Activated CD8-positive, alpha-beta T cell treated with anti-CD3 and anti-CD28 coated beads for 36 hours (primary cell): Measurements from ENCODE around the gene NUDT4. TPM values are rescaled to one million over a fixed set of nuclear protein-coding genes. Genes with fewer than 3 reads are reported as not detected.
"Not testable (repeated sequence)": the region's sequence is repeated elsewhere in the genome, so short reads cannot be mapped to it uniquely, and the experiment has no call there.

Source experiments
- ATAC-seq: fragments of 200-7000 bp; cut with Tn5 transposase; one replicate; pipeline ENCODE4 v1.10.0; 2021; ENCODE audit warnings: mild to moderate bottlenecking, moderate library complexity
- CTCF ChIA-PET: fragments of 350-600 bp; sonication (Branson Sonifier 250); formaldehyde crosslinking; loops from one replicate; lab custom pipeline; 2021; ENCODE audit warnings: antibody characterized with exemption; lab: Charles Lee
- POLR2A ChIA-PET: fragments of 350-600 bp; sonication (Branson Sonifier 250); formaldehyde crosslinking; loops from one replicate; lab custom pipeline; 2021; ENCODE audit warnings: antibody characterized with exemption; lab: Charles Lee
- DNase-seq: peaks from one replicate; pipeline ENCODE4 v3.0.0-alpha.2; 2020
- H3K27ac Mint-ChIP-seq: one replicate; pipeline ENCODE4 v1.8.0; 2021; ENCODE audit warnings: mild to moderate bottlenecking, mixed read lengths
- H3K27me3 Mint-ChIP-seq: one replicate; pipeline ENCODE4 v1.8.0; 2021; ENCODE audit warnings: mixed read lengths
- H3K36me3 Mint-ChIP-seq: one replicate; pipeline ENCODE4 v1.8.0; 2021; ENCODE audit warnings: low read depth, mixed read lengths
- H3K4me1 Mint-ChIP-seq: one replicate; pipeline ENCODE4 v1.8.0; 2021; ENCODE audit warnings: low read depth, mixed read lengths
- H3K4me3 Mint-ChIP-seq: one replicate; pipeline ENCODE4 v1.8.0; 2021; ENCODE audit warnings: mild to moderate bottlenecking, moderate library complexity, mixed read lengths
- H3K9me3 Mint-ChIP-seq: one replicate; pipeline ENCODE4 v1.8.0; 2021; ENCODE audit warnings: mixed read lengths
- CTCF ChIP-seq: fragments of 200-600 bp; IDR thresholded peaks from one replicate; pipeline ENCODE4 v1.8.0; 2022; ENCODE audit warnings: antibody characterized with exemption, mild to moderate bottlenecking
- intact Hi-C: fragments of 100-400 bp; cut with micrococcal nuclease; formaldehyde crosslinking; loops from one replicate; pipeline ENCODE4 v1.10.0; 2022
- total RNA-seq, 2 experiments: library from RNA; stranded (reverse); gene quantifications; one replicate each; pipeline ENCODE4 v1.2.3, GENCODE V29; 2021

Gene NUDT4
- total RNA-seq, 2 experiments from 2014 or later = 54.9 to 61.9 TPM

- CTCF ChIA-PET = interaction anchor here (1.0 to 1.3 kb wide), 3 partner anchors 9 to 387 kb away, joined by 3 to 4 read pairs (median 4); no protein-coding TSS in a partner anchor
- H3K27me3 Mint-ChIP-seq = no peaks in the 10 kb centered on the region
- no peak for DNase-seq
These were observed 3.6 kb upstream of the NUDT4 start for GRCh38 chr12:93373961-93374656.

GRCh38 chr12:93375906-93376305, 1.8 kb upstream of the NUDT4 start:
- Mint-ChIP-seq H3K9me3 (no peaks in the 10 kb centered on the region), H3K4me1 (peaks cover 19% of the 10 kb centered on the region), H3K36me3 (peaks cover 4% of the 10 kb centered on the region), H3K4me3 (no peak overlapping the region), H3K27me3 (no peaks in the 10 kb centered on the region), H3K27ac (no peak overlapping the region)
- ChIA-PET CTCF (interaction anchor here (1.0 to 1.6 kb wide), 4 partner anchors 8 to 389 kb away, joined by 3 to 4 read pairs (median 4); no protein-coding TSS in a partner anchor), POLR2A (interaction anchor here (0.6 kb wide), 1 partner anchor 416 kb away, joined by 3 read pairs; no protein-coding TSS in a partner anchor)
- DNase-seq (no peak), ATAC-seq (no peak)
- TF ChIP-seq CTCF = no peak
- intact Hi-C loops = loop anchor here (5.0 kb wide), 1 partner anchor 66 kb away; the partner anchor contains the start of gene UBE2N

More at GRCh38 chr12:93373961-93374656, 3.6 kb upstream of the NUDT4 start:
- ATAC-seq = no peak
- intact Hi-C loops = no loop called here
- no peaks in the 10 kb centered on the region for H3K9me3 Mint-ChIP-seq
- no peak overlapping the region for H3K27ac Mint-ChIP-seq
- POLR2A ChIA-PET = no interaction called here
- H3K4me1 Mint-ChIP-seq = peaks cover 11% of the 10 kb centered on the region
- no peaks in the 10 kb centered on the region for H3K36me3 Mint-ChIP-seq
- no peak for TF ChIP-seq CTCF
- no peak overlapping the region for H3K4me3 Mint-ChIP-seq

GRCh38 chr12:93376436-93377251, 1.1 kb upstream of the NUDT4 start:
- CTCF ChIA-PET = interaction anchor here (1.0 to 1.6 kb wide), 4 partner anchors 9 to 389 kb away, joined by 3 to 4 read pairs (median 4); no protein-coding TSS in a partner anchor
- H3K9me3 Mint-ChIP-seq = no peaks in the 10 kb centered on the region
- intact Hi-C loops = loop anchor here (5.0 kb wide), 1 partner anchor 66 kb away; the partner anchor contains the start of gene UBE2N
- POLR2A ChIA-PET = interaction anchor here (0.6 kb wide), 1 partner anchor 417 kb away, joined by 3 read pairs; no protein-coding TSS in a partner anchor
- peaks cover 26% of the 10 kb centered on the region for H3K4me1 Mint-ChIP-seq
- H3K27ac Mint-ChIP-seq = no peak overlapping the region
- H3K4me3 Mint-ChIP-seq = peak overlapping the region; percentile 75
- DNase-seq = no peak
- no peak for TF ChIP-seq CTCF
- H3K36me3 Mint-ChIP-seq = peaks cover 9% of the 10 kb centered on the region
- no peaks in the 10 kb centered on the region for H3K27me3 Mint-ChIP-seq
- ATAC-seq = no peak

GRCh38 chr12:93378196-93378997, 672 bp downstream of the NUDT4 start:
- H3K27me3 Mint-ChIP-seq, H3K9me3 Mint-ChIP-seq: not testable (repeated sequence)
- intact Hi-C loops = loop anchor here (5.0 kb wide), 1 partner anchor 64 kb away; the partner anchor contains the start of gene UBE2N
- Mint-ChIP-seq H3K4me1 (peaks cover 37% of the 10 kb centered on the region), H3K36me3 (peaks cover 19% of the 10 kb centered on the region), H3K4me3 (peak overlapping the region; percentile 92), H3K27ac (peak overlapping the region; percentile 99)
- peak; percentile 76 for DNase-seq
- peak; percentile 65 for ATAC-seq
- POLR2A ChIA-PET = interaction anchor here (0.7 to 1.0 kb wide), 2 partner anchors 134 to 405 kb away, joined by 3 to 4 read pairs; no protein-coding TSS in a partner anchor
- CTCF ChIA-PET = interaction anchor here (9.2 kb wide), 1 partner anchor 42 kb away, joined by 47 read pairs; no protein-coding TSS in a partner anchor
